HepG2 (cell line): Measurements from ENCODE around the gene SLC22A5. TPM values are rescaled to one million over a fixed set of nuclear protein-coding genes. Genes with fewer than 3 reads are reported as not detected.

Experiments
- ASH2L ChIP-seq: fragments of 300-600, 200-600 bp; sonication (generic); IDR thresholded peaks from 2 replicates; pipeline ENCODE4 v1.7.0; 2017; ENCODE audit warnings: low read depth, mild to moderate bottlenecking, moderate library complexity, mixed read lengths, low read length; ENCODE audit not compliant: insufficient read length
- CBFB ChIP-seq: sonication (generic); formaldehyde crosslinking; IDR thresholded peaks from 2 replicates; pipeline ENCODE4 v1.4.0; 2020; ENCODE audit warnings: missing genetic modification reagents
- CEBPG ChIP-seq: IDR thresholded peaks from 2 replicates; pipeline ENCODE4 v1.6.1; 2016
- GPN1 ChIP-seq: sonication (generic); formaldehyde crosslinking; IDR thresholded peaks from 2 replicates; pipeline ENCODE4 v1.5.1; 2020; ENCODE audit warnings: missing genetic modification reagents, borderline replicate concordance
- MLLT10 ChIP-seq: sonication (generic); formaldehyde crosslinking; IDR thresholded peaks from 2 replicates; pipeline ENCODE4 v1.4.0; 2020; ENCODE audit warnings: missing genetic modification reagents
- POGK ChIP-seq: sonication (generic); formaldehyde crosslinking; conservative IDR thresholded peaks from 2 replicates; pipeline ENCODE4 v1.8.0; 2022; ENCODE audit warnings: mild to moderate bottlenecking, moderate library complexity, missing genetic modification reagents
- RARG ChIP-seq: sonication (generic); formaldehyde crosslinking; IDR thresholded peaks from 2 replicates; pipeline ENCODE4 v1.4.0; 2020; ENCODE audit warnings: low read depth, mild to moderate bottlenecking, missing genetic modification reagents
- RERE ChIP-seq: IDR thresholded peaks from 2 replicates; pipeline ENCODE4 v1.6.1; 2016; ENCODE audit warnings: low read depth, missing genetic modification reagents, missing compliant biosample characterization
- SMAD1 ChIP-seq: sonication (generic); formaldehyde crosslinking; IDR thresholded peaks from 2 replicates; pipeline ENCODE4 v1.4.0; 2020; ENCODE audit warnings: missing genetic modification reagents, low read depth, mild to moderate bottlenecking, borderline replicate concordance
- ZBTB43 ChIP-seq: sonication (generic); formaldehyde crosslinking; conservative IDR thresholded peaks from 2 replicates; pipeline ENCODE4 v1.4.0; 2020; ENCODE audit warnings: missing genetic modification reagents
- ZNF414 ChIP-seq: sonication (generic); formaldehyde crosslinking; IDR thresholded peaks from 2 replicates; pipeline ENCODE4 v1.5.0; 2020; ENCODE audit warnings: missing genetic modification reagents
- ZNF550 ChIP-seq: sonication (generic); formaldehyde crosslinking; IDR thresholded peaks from 2 replicates; pipeline ENCODE4 v1.4.0; 2020; ENCODE audit warnings: mild to moderate bottlenecking, missing genetic modification reagents, borderline replicate concordance
- ZNF629 ChIP-seq: sonication (generic); formaldehyde crosslinking; conservative IDR thresholded peaks from 2 replicates; pipeline ENCODE4 v1.5.0; 2020; ENCODE audit warnings: missing genetic modification reagents
- ZNF772 ChIP-seq: sonication (generic); formaldehyde crosslinking; IDR thresholded peaks from 2 replicates; pipeline ENCODE4 v1.5.0; 2020; ENCODE audit warnings: mild to moderate bottlenecking, missing genetic modification reagents
- ZNF878 ChIP-seq: sonication (generic); formaldehyde crosslinking; IDR thresholded peaks from 2 replicates; pipeline ENCODE4 v1.8.1; 2023; ENCODE audit warnings: mild to moderate bottlenecking, missing genetic modification reagents, moderate library complexity
- polyA plus RNA-seq, 8 experiments: library from polyadenylated mRNA; depleted of rRNA in 3 of 8; stranded (reverse) in 7 of 8; unstranded in 1 of 8; fragments of >200 nt; fragmentation: Illumina TruSeq in 4 of 8; extraction: Trizol in 4 of 8; gene quantifications; 2 replicates each; pipeline versions ENCODE4 v1.2.1 to v1.2.3, GENCODE V29; 2011 to 2016; ENCODE audit warnings: low read depth in 4 of 8, missing spikeins in 1 of 8, mixed read lengths in 1 of 8; ENCODE audit not compliant: insufficient read depth in 1 of 8
- total RNA-seq, 5 experiments: library from RNA; depleted of rRNA; stranded (reverse); fragments of >200 nt; fragmentation: Illumina TruSeq; extraction: Trizol; gene quantifications; 2 replicates each; pipeline ENCODE4 v1.2.3, GENCODE V29; 2016; ENCODE audit warnings: low read depth in 1 of 5
- TF ChIP-seq, protein P1 (sequence below): sonication (generic); formaldehyde crosslinking; IDR thresholded peaks from 2 replicates; pipeline ENCODE4 v1.4.0; 2020; ENCODE audit warnings: missing genetic modification reagents, mild to moderate bottlenecking, borderline replicate concordance

The SLC22A5 gene
- total and polyA plus RNA-seq, 2 of the 13 experiments (the other 11 are each of a cell fraction or from before 2014, with no cell fraction given), result 7.1 to 15.1 TPM

DNA sequence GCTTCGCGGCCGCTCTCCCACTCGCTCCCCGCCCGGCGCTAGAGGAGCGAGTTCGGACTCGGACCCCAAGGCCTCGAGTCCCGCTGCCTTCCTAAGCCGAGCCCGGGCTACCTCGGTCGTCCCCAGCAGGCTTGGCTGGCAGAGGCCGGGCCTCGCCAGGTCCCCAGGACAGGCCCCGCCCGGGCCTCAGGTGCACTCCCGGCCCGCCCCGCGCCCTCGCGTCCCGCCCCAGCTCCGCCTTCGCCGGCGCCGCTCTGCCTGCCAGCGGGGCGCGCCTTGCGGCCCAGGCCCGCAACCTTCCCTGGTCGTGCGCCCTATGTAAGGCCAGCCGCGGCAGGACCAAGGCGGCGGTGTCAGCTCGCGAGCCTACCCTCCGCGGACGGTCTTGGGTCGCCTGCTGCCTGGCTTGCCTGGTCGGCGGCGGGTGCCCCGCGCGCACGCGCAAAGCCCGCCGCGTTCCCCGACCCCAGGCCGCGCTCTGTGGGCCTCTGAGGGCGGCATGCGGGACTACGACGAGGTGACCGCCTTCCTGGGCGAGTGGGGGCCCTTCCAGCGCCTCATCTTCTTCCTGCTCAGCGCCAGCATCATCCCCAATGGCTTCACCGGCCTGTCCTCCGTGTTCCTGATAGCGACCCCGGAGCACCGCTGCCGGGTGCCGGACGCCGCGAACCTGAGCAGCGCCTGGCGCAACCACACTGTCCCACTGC, at the start of gene SLC22A5 (continued):
- TF ChIP-seq ZNF878 (CRISPR knock-in tag), result peak; percentile 46; the same call in 1 of the 2 replicates
- TF ChIP-seq RARG (CRISPR knock-in tag), result no peak
- peak; percentile 18; the same call in 1 of the 2 replicates for TF ChIP-seq ZNF629 (CRISPR knock-in tag)
- no peak for TF ChIP-seq ZNF414
- TF ChIP-seq POGK (CRISPR knock-in tag), result peak; percentile 97
- peak; percentile 80 for TF ChIP-seq ASH2L
- peak; percentile 72 for TF ChIP-seq ZBTB43 (CRISPR knock-in tag)
- peak; percentile 76; the same call in 1 of the 2 replicates for TF ChIP-seq ZNF772
- peak; percentile 76; the same call in 1 of the 2 replicates for TF ChIP-seq SMAD1 (CRISPR knock-in tag)
- TF ChIP-seq, protein P1, sequence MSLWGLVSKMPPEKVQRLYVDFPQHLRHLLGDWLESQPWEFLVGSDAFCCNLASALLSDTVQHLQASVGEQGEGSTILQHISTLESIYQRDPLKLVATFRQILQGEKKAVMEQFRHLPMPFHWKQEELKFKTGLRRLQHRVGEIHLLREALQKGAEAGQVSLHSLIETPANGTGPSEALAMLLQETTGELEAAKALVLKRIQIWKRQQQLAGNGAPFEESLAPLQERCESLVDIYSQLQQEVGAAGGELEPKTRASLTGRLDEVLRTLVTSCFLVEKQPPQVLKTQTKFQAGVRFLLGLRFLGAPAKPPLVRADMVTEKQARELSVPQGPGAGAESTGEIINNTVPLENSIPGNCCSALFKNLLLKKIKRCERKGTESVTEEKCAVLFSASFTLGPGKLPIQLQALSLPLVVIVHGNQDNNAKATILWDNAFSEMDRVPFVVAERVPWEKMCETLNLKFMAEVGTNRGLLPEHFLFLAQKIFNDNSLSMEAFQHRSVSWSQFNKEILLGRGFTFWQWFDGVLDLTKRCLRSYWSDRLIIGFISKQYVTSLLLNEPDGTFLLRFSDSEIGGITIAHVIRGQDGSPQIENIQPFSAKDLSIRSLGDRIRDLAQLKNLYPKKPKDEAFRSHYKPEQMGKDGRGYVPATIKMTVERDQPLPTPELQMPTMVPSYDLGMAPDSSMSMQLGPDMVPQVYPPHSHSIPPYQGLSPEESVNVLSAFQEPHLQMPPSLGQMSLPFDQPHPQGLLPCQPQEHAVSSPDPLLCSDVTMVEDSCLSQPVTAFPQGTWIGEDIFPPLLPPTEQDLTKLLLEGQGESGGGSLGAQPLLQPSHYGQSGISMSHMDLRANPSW (CRISPR knock-in tag), result no peak
- no peak for TF ChIP-seq GPN1
- 0 out of 2 replicates have a peak, but pooled peaks have one; percentile 2 for TF ChIP-seq CEBPG (CRISPR knock-in tag)
- peak; percentile 24; the same call in 1 of the 2 replicates for TF ChIP-seq CBFB
- TF ChIP-seq RERE (CRISPR knock-in tag), result no peak
- TF ChIP-seq ZNF550, result 0 out of 2 replicates have a peak, but pooled peaks have one; percentile 52
- TF ChIP-seq MLLT10 (CRISPR knock-in tag), result no peak
